Stomach smooth muscle (tissue), 2 donors: ENCODE data around the gene TBX3.
A peak's percentile ranks its signal among the peaks of the same experiment; 100 is the strongest.

Experiments
- H3K27ac ChIP-seq: one replicate; pipeline ENCODE4 v1.7.0; 2013; ENCODE audit warnings: mild to moderate bottlenecking, low read length, inconsistent platforms
- H3K27me3 ChIP-seq, 2 donors: one replicate each; pipeline ENCODE4 v1.7.0; 2013; ENCODE audit warnings: low read length in 2 of 2; ENCODE audit not compliant: insufficient read depth in 2 of 2, control insufficient read depth in 1 of 2
- H3K36me3 ChIP-seq, 2 donors: one replicate each; pipeline ENCODE4 v1.7.0; 2013; ENCODE audit warnings: low read length in 2 of 2; ENCODE audit not compliant: control insufficient read depth in 2 of 2, insufficient read depth in 2 of 2
- H3K4me1 ChIP-seq: one replicate; pipeline ENCODE4 v1.7.0; 2013; ENCODE audit warnings: low read length; ENCODE audit not compliant: control insufficient read depth, insufficient read depth
- H3K4me3 ChIP-seq, 2 donors: one replicate each; pipeline ENCODE4 v1.7.0; 2013; ENCODE audit warnings: low read length in 2 of 2
- H3K9ac ChIP-seq, 2 donors: one replicate each; pipeline ENCODE4 v1.7.0; 2013; ENCODE audit warnings: low read length in 2 of 2, mild to moderate bottlenecking in 1 of 2
- H3K9me3 ChIP-seq, 2 donors: one replicate each; pipeline ENCODE4 v1.7.0; 2013; ENCODE audit warnings: low read length in 2 of 2; ENCODE audit not compliant: control insufficient read depth in 2 of 2
- donor health status: healthy.
- donor health status: Pancreatic carcinoma.

Gene TBX3

GRCh38 chr12:114682106-114682784 lies 1.7 kb downstream of the TBX3 start:
- Histone ChIP-seq H3K4me3 (peak overlapping the region; percentile 79 to 84), H3K27ac (peak overlapping the region; percentile 79), H3K9ac (peak overlapping the region; percentile 47 to 70), H3K9me3 (no peaks in the 10 kb centered on the region), H3K4me1 (peaks cover 14% of the 10 kb centered on the region), H3K27me3 (peaks cover 25 to 54% of the 10 kb centered on the region in 2 donors), H3K36me3 (no peaks in the 10 kb centered on the region)

- Histone ChIP-seq H3K36me3 (no peaks in the 10 kb centered on the region), H3K4me3 (peak overlapping the region in 1 of 2 donors; percentile 84), H3K27me3 (peaks cover 15 to 45% of the 10 kb centered on the region in 2 donors), H3K27ac (no peak overlapping the region), H3K4me1 (peaks cover 12% of the 10 kb centered on the region), H3K9ac (peak overlapping the region in 1 of 2 donors; percentile 29), H3K9me3 (no peaks in the 10 kb centered on the region)
These were observed 2.7 kb downstream of the TBX3 start for GRCh38 chr12:114681116-114681871.

DNA sequence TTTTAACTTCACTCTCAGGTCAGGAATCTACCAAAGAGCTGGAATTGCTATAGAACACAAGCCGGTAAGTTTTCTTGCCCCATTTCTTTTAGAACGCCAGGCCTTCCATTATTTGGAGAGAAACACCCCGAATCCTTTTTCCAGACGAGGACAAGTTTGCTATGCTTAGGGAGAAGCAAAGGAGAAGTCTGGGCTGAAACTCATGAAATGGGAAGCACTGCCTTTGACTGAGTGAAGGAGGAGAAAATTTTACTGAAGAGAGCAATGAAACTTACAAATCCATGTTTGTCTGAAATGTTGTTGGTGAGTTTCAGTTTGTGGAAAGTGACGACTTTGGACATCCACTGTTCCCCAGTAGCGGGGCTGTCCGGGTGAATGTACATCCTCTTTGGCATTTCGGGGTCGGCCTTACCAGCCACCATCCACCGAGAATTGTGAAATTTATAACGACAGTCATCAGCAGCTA lies 3.3 kb downstream of the TBX3 start:
- H3K9ac ChIP-seq = no peak overlapping the region
- H3K27ac ChIP-seq = no peak overlapping the region
- peaks cover 11 to 38% of the 10 kb centered on the region in 2 donors for H3K27me3 ChIP-seq

GRCh38 chr12:114679942-114680341 lies 4.0 kb downstream of the TBX3 start:
- H3K27ac ChIP-seq = no peak overlapping the region
- no peaks in the 10 kb centered on the region for H3K9me3 ChIP-seq
- peaks cover 8% of the 10 kb centered on the region for H3K4me1 ChIP-seq
- no peak overlapping the region for H3K9ac ChIP-seq
- peaks cover 11 to 39% of the 10 kb centered on the region in 2 donors for H3K27me3 ChIP-seq
- no peaks in the 10 kb centered on the region for H3K36me3 ChIP-seq
- H3K4me3 ChIP-seq = no peak overlapping the region

More for the DNA sequence above, 3.3 kb downstream of the TBX3 start:
- peaks cover 12% of the 10 kb centered on the region for H3K4me1 ChIP-seq
- no peaks in the 10 kb centered on the region for H3K9me3 ChIP-seq
- H3K4me3 ChIP-seq = no peak overlapping the region
- no peaks in the 10 kb centered on the region for H3K36me3 ChIP-seq

DNA sequence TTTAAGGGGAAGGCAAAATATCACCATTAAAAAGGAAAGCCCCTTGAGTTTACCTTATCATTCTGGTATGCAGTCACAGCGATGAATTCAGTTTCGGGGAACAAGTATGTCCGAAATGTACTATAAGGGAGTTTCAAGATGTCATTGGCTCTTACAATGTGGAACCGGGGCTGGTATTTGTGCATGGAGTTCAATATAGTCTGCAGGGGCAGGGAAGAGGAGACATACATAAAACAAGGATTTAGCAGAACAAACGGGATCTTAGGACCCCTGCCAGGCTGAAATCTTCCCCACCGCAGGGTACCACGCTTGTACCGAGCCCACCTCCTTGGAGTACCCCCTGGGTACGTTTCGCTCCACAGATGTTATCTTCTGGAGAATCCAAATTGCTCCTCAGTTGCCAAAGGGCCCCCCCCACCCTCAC lies 4.5 kb downstream of the TBX3 start:
- peaks cover 6% of the 10 kb centered on the region for H3K4me1 ChIP-seq
- H3K27ac ChIP-seq = no peak overlapping the region
- no peaks in the 10 kb centered on the region for H3K9me3 ChIP-seq
- H3K9ac ChIP-seq = no peak overlapping the region
- H3K27me3 ChIP-seq = peaks cover 11 to 41% of the 10 kb centered on the region in 2 donors
- H3K36me3 ChIP-seq = no peaks in the 10 kb centered on the region
- H3K4me3 ChIP-seq = no peak overlapping the region

DNA sequence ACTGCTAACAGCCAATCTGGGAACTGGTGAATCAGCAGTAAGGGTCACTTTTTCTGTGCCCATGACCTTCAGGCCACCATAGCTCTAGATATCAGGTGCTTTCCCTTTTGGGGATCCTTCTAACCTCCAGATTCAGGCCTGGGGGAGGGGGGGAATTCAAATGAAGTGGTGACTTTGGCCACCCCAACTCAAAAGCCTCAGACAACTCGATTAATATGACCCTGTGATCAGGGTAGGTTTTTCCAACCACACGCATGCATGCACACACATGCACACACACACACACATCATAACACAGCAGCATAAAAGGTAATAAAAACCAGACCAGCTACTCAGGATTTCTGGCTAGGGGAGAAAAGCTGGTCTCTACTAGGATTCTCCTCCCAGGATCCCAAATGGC lies 5.3 kb downstream of the TBX3 start:
- H3K9ac ChIP-seq = no peak overlapping the region
- no peak overlapping the region for H3K4me3 ChIP-seq
- peaks cover 12 to 45% of the 10 kb centered on the region in 2 donors for H3K27me3 ChIP-seq
- no peaks in the 10 kb centered on the region for H3K9me3 ChIP-seq
- no peaks in the 10 kb centered on the region for H3K36me3 ChIP-seq
- no peak overlapping the region for H3K27ac ChIP-seq
- peaks cover 6% of the 10 kb centered on the region for H3K4me1 ChIP-seq

DNA sequence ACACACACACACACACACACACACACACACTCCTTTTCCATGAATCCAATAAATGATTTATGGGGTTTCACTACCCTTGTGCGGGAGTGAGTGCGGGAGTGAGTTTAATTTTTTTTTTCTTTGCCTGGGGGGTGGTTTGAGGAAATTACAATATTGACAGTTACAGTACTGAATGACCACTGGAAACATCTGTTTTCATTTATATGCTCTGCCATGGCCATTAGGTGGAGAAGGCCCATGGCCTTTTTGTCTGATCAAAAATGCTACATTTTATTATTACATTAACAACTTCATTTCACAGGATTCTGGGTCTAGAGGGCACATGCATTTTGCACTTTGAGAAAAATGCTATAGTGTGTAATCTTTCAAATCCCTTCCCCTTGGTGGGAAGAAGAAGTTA lies 5.9 kb downstream of the TBX3 start:
- H3K4me3 ChIP-seq = no peak overlapping the region
- H3K9ac ChIP-seq = no peak overlapping the region
- H3K36me3 ChIP-seq = no peaks in the 10 kb centered on the region
- no peak overlapping the region for H3K27ac ChIP-seq
- H3K27me3 ChIP-seq = peaks cover 19 to 45% of the 10 kb centered on the region in 2 donors
- H3K4me1 ChIP-seq = peaks cover 4% of the 10 kb centered on the region
- H3K9me3 ChIP-seq = no peaks in the 10 kb centered on the region

- Histone ChIP-seq H3K9me3 (no peaks in the 10 kb centered on the region), H3K4me3 (no peak overlapping the region), H3K9ac (no peak overlapping the region), H3K36me3 (no peaks in the 10 kb centered on the region), H3K27me3 (peaks cover 22 to 43% of the 10 kb centered on the region in 2 donors), H3K27ac (no peak overlapping the region), H3K4me1 (no peaks in the 10 kb centered on the region)
These were observed 7.7 kb downstream of the TBX3 start for GRCh38 chr12:114676142-114676741.

- Histone ChIP-seq H3K36me3 (no peaks in the 10 kb centered on the region), H3K9me3 (no peaks in the 10 kb centered on the region), H3K9ac (no peak overlapping the region), H3K27me3 (peaks cover 22 to 41% of the 10 kb centered on the region in 2 donors), H3K4me1 (no peaks in the 10 kb centered on the region), H3K27ac (no peak overlapping the region), H3K4me3 (no peak overlapping the region)
These were observed 9.5 kb downstream of the TBX3 start for GRCh38 chr12:114674251-114675047.

- H3K4me3 ChIP-seq = no peak overlapping the region
These were observed 10.1 kb downstream of the TBX3 start for GRCh38 chr12:114673901-114674250.

More at GRCh38 chr12:114673901-114674250, 10.1 kb downstream of the TBX3 start:
- no peak overlapping the region for H3K9ac ChIP-seq
- H3K9me3 ChIP-seq = no peaks in the 10 kb centered on the region
- H3K4me1 ChIP-seq = no peaks in the 10 kb centered on the region
- H3K27ac ChIP-seq = no peak overlapping the region
- peaks cover 25 to 39% of the 10 kb centered on the region in 2 donors for H3K27me3 ChIP-seq
- H3K36me3 ChIP-seq = no peaks in the 10 kb centered on the region
